Measurements from ENCODE around the gene EDIL3. TPM values are rescaled to one million over a fixed set of nuclear protein-coding genes. Genes with fewer than 3 reads are reported as not detected.
A peak's percentile ranks its signal among the peaks of the same experiment; 100 is the strongest.
"Not testable (repeated sequence)": the region's sequence is repeated elsewhere in the genome, so short reads cannot be mapped to it uniquely, and the experiment has no call there.

The EDIL3 gene
- polyA plus RNA-seq, 4 donors = 51.8 to 74.9 (median 61.5) TPM

GRCh38 chr5:84092738-84093137 lies 291.9 kb downstream of the EDIL3 start:
- DNase-seq (ENCODE audit: low read depth in 4 of 4, low spot score in 3 of 4) = no peak

- DNase-seq (ENCODE audit: low read depth in 4 of 4, low spot score in 3 of 4) = no peak
Observed at GRCh38 chr5:84091127-84091799, 293.4 kb downstream of the EDIL3 start.

GRCh38 chr5:84088996-84089395 lies 295.7 kb downstream of the EDIL3 start:
- DNase-seq (ENCODE audit: low read depth in 4 of 4, low spot score in 3 of 4) = no peak

GRCh38 chr5:84086511-84086910 lies 298.2 kb downstream of the EDIL3 start:
- DNase-seq (ENCODE audit: low read depth in 4 of 4, low spot score in 3 of 4) = no peak

GRCh38 chr5:84085387-84086041 lies 299.2 kb downstream of the EDIL3 start:
- DNase-seq (ENCODE audit: low read depth in 4 of 4, low spot score in 3 of 4) = no peak

- no peak for DNase-seq (ENCODE audit: low read depth in 4 of 4, low spot score in 3 of 4)
Observed at GRCh38 chr5:84080908-84081307, 303.8 kb downstream of the EDIL3 start.

- DNase-seq (ENCODE audit: low read depth in 4 of 4, low spot score in 3 of 4) = no peak
Observed at GRCh38 chr5:84072339-84072738, 312.3 kb downstream of the EDIL3 start.

- no peak for DNase-seq (ENCODE audit: low read depth in 4 of 4, low spot score in 3 of 4)
Observed at GRCh38 chr5:84069608-84070179, 315.0 kb downstream of the EDIL3 start.

- DNase-seq (ENCODE audit: low read depth in 4 of 4, low spot score in 3 of 4) = no peak
Observed at GRCh38 chr5:84063041-84063440, 321.6 kb downstream of the EDIL3 start.

- DNase-seq (ENCODE audit: low read depth in 4 of 4, low spot score in 3 of 4) = no peak
Observed at GRCh38 chr5:84059672-84060071, 325.0 kb downstream of the EDIL3 start.

GRCh38 chr5:84058561-84058960 lies 326.1 kb downstream of the EDIL3 start:
- no peak for DNase-seq (ENCODE audit: low read depth in 4 of 4, low spot score in 3 of 4)

GRCh38 chr5:84057211-84057610 lies 327.5 kb downstream of the EDIL3 start:
- DNase-seq (ENCODE audit: low read depth in 4 of 4, low spot score in 3 of 4) = no peak

- DNase-seq (ENCODE audit: low read depth in 4 of 4, low spot score in 3 of 4) = no peak
Observed at GRCh38 chr5:84045964-84046363, 338.7 kb downstream of the EDIL3 start.

GRCh38 chr5:84036842-84037241 lies 347.8 kb downstream of the EDIL3 start:
- DNase-seq (ENCODE audit: low read depth in 4 of 4, low spot score in 3 of 4) = no peak

- no peak for DNase-seq (ENCODE audit: low read depth in 4 of 4, low spot score in 3 of 4)
Observed at GRCh38 chr5:84032324-84032723, 352.4 kb downstream of the EDIL3 start.

- DNase-seq (ENCODE audit: low read depth in 4 of 4, low spot score in 3 of 4) = no peak
Observed at GRCh38 chr5:84028093-84028492, 356.6 kb downstream of the EDIL3 start.

- not testable (repeated sequence) for DNase-seq (ENCODE audit: low read depth in 4 of 4, low spot score in 3 of 4)
Observed at GRCh38 chr5:84018521-84018920, 366.2 kb downstream of the EDIL3 start.

- DNase-seq (ENCODE audit: low read depth in 4 of 4, low spot score in 3 of 4) = no peak
Observed at GRCh38 chr5:84017523-84018172, 367.0 kb downstream of the EDIL3 start.

- DNase-seq (ENCODE audit: low read depth in 4 of 4, low spot score in 3 of 4) = peak in 3 of 4 donors; percentile 3 to 15 (median 9)
Observed at GRCh38 chr5:84016085-84016484, 368.6 kb downstream of the EDIL3 start.

- DNase-seq (ENCODE audit: low read depth in 4 of 4, low spot score in 3 of 4) = no peak
Observed at GRCh38 chr5:84014966-84015365, 369.7 kb downstream of the EDIL3 start.

- DNase-seq (ENCODE audit: low read depth in 4 of 4, low spot score in 3 of 4) = no peak
Observed at GRCh38 chr5:83993803-83994202, 390.9 kb downstream of the EDIL3 start.

Measured in right renal pelvis (tissue), 4 donors.